ENCODE results near the gene PNMA8B.
"Not testable (repeated sequence)": the region's sequence is repeated elsewhere in the genome, so short reads cannot be mapped to it uniquely, and the experiment has no call there.

DNA sequence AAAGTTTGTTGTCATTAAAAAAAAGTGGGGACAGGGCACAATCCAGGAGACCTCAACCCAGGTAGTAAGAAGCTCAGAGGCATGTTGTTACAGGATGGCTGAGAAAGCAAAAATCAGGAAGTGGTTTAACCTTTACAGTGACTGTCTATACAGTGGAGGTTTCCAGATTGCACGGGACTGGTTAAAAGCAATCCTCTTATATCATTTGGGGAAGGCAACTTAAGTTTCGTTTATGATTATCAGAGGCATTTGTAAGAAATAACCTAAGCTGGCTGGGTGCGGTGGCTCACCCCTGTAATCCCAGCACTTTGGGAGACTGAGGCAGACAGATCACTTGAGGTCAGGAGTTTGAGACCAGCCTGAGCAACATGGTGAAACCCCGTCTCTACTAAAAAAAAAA is 27.3 kb upstream of the PNMA8B start:
- TF ChIP-seq POLR2AphosphoS5, POLR2A (IDR thresholded peaks at IDR 0.05): not testable (repeated sequence)
- TF ChIP-seq, protein P1, sequence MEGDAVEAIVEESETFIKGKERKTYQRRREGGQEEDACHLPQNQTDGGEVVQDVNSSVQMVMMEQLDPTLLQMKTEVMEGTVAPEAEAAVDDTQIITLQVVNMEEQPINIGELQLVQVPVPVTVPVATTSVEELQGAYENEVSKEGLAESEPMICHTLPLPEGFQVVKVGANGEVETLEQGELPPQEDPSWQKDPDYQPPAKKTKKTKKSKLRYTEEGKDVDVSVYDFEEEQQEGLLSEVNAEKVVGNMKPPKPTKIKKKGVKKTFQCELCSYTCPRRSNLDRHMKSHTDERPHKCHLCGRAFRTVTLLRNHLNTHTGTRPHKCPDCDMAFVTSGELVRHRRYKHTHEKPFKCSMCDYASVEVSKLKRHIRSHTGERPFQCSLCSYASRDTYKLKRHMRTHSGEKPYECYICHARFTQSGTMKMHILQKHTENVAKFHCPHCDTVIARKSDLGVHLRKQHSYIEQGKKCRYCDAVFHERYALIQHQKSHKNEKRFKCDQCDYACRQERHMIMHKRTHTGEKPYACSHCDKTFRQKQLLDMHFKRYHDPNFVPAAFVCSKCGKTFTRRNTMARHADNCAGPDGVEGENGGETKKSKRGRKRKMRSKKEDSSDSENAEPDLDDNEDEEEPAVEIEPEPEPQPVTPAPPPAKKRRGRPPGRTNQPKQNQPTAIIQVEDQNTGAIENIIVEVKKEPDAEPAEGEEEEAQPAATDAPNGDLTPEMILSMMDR (IDR thresholded peaks at IDR 0.05) = not testable (repeated sequence)
